AG09309 (cell line): Measurements from ENCODE around the gene GPN1.
"Not testable (repeated sequence)": the region's sequence is repeated elsewhere in the genome, so short reads cannot be mapped to it uniquely, and the experiment has no call there.

Experiments
- DNase-seq: peaks from one replicate; pipeline ENCODE4 v3.0.0-alpha.2; 2010; ENCODE audit warnings: low read depth
- H3K4me3 ChIP-seq: 2 replicates; pipeline ENCODE4 v1.5.1; 2011; ENCODE audit warnings: mild to moderate bottlenecking, low read depth, low read length, moderate library complexity; ENCODE audit not compliant: control insufficient read depth
- TF ChIP-seq, protein P1 (sequence below): IDR thresholded peaks from 2 replicates; pipeline ENCODE4 v1.5.1; 2011; ENCODE audit warnings: mild to moderate bottlenecking, low read depth, low read length, inconsistent platforms; ENCODE audit not compliant: insufficient read depth, control insufficient read depth; ENCODE audit errors: missing control alignments

The GPN1 gene

DNA sequence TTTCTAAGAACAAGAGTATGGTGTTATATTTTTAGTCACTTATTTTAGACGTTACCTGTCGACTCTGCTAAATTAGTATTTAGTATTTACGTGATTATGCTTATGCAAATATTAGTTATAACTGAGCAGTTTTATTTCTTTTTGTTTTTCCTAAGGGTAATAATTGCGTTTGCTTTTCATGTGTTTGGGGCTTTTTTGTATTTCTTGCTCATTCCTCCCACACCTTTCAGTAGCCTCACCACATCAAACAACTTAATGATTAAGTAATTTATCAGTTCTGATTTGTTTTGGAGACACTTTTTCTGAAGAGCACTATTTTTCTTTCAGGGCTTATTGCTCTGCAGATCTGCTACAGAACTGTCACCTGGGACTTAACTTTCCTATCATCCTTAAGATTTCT is 42.4 kb downstream of the GPN1 start:
- TF ChIP-seq, protein P1, sequence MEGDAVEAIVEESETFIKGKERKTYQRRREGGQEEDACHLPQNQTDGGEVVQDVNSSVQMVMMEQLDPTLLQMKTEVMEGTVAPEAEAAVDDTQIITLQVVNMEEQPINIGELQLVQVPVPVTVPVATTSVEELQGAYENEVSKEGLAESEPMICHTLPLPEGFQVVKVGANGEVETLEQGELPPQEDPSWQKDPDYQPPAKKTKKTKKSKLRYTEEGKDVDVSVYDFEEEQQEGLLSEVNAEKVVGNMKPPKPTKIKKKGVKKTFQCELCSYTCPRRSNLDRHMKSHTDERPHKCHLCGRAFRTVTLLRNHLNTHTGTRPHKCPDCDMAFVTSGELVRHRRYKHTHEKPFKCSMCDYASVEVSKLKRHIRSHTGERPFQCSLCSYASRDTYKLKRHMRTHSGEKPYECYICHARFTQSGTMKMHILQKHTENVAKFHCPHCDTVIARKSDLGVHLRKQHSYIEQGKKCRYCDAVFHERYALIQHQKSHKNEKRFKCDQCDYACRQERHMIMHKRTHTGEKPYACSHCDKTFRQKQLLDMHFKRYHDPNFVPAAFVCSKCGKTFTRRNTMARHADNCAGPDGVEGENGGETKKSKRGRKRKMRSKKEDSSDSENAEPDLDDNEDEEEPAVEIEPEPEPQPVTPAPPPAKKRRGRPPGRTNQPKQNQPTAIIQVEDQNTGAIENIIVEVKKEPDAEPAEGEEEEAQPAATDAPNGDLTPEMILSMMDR, result no peak
- H3K4me3 ChIP-seq, result no peak overlapping the region
- no peak for DNase-seq

DNA sequence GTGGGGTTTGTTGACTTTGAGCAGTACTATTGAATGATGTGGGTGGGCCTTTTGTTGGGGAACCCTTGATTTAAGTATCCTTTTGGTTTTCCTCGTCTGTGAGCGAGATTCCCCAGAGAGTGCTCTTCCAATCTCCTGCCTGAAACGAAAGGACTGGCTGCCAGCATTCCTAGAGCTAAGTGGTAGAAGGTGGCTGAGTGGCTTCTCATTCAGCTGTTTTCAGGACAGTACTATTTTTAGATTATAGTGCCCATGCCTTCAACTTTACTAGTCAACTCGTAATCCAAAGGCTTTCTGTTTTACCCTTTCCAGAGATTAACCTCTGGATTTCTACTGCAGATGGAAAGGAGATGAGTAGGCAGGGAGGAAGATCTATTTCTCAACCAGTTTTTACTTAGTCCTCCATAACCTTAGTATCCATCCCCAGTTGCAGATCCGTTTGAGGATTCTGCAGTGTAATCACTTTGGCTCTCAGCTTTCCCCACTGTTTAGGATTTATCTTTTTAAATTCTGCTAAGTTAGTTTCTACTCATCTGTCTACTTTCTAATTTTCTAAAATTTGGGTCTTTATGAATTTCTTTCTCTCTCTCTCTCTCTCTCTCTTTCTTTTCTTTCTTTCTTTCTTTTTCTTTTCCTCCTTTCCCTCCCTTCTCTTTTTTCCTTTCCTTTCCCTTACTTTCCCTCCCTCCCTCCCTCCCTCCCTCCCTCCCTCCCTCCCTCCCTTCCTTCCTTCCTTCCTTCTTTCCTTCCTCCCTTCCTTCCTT is 44.1 kb downstream of the GPN1 start:
- DNase-seq, result no peak
- no peak overlapping the region for H3K4me3 ChIP-seq
- TF ChIP-seq, protein P1, result no peak

DNA sequence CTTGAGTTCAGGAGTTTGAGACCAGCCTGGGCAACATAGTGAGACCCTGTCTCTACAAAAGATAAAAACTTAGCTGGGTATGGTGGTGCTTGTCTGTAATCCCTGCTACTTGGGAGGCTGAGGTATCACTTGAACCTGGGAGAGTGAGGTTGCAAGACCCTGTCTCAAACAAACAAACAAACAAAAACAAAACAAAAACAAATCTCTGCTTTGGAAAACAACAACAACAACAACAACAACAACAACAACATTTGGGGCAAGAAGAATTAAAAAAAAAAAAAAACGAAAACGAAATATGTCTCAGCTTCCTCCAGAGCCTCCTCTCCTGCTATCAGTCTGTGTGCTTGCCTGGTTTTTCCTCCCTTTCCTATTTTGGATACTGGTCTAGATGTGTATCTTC is 51.7 kb downstream of the GPN1 start:
- H3K4me3 ChIP-seq, result no peak overlapping the region
- TF ChIP-seq, protein P1, result no peak
- DNase-seq, result no peak

DNA sequence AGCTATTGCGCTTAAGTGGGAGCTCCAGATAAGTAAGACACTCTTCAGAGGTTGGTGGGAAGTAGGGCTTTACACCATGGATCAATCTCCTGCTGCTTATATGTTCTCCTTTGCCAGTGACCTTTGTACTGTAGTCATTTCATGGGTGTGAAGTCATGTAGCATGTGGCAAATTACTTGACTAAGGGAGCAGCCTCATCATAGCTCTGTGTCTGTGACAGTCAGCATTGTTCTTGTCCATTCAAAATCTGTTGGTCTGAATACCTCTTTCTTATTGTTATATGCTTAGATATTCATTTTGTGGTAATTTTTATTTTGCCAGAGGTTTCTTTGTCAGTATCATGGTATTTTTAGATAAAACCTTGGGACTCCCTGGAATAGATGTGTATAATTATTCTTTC is 53.0 kb downstream of the GPN1 start:
- TF ChIP-seq, protein P1, result no peak
- no peak overlapping the region for H3K4me3 ChIP-seq
- peak; percentile 18 for DNase-seq

DNA sequence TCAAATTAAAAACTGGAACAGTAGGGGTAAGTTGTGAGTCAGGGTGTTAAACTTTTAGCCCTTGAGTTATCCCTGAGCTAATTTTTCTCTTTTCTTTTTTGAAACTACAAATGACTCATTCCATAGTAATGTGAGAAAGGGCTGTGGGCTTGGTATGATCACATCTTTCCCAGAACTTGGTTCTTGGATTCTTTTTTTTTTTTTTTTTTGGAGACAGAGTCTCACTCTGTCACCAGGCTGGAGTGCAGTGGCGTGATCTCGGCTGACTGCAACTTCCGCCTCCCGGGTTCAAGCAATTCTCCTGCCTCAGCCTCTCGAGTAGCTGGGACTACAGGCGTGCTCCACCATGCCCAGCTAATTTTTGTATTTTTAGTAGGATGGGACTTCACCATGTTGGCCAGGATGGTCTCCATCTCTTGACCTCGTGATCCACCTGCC is 53.5 kb downstream of the GPN1 start:
- peak; percentile 76 for DNase-seq
- not testable (repeated sequence) for H3K4me3 ChIP-seq

DNA sequence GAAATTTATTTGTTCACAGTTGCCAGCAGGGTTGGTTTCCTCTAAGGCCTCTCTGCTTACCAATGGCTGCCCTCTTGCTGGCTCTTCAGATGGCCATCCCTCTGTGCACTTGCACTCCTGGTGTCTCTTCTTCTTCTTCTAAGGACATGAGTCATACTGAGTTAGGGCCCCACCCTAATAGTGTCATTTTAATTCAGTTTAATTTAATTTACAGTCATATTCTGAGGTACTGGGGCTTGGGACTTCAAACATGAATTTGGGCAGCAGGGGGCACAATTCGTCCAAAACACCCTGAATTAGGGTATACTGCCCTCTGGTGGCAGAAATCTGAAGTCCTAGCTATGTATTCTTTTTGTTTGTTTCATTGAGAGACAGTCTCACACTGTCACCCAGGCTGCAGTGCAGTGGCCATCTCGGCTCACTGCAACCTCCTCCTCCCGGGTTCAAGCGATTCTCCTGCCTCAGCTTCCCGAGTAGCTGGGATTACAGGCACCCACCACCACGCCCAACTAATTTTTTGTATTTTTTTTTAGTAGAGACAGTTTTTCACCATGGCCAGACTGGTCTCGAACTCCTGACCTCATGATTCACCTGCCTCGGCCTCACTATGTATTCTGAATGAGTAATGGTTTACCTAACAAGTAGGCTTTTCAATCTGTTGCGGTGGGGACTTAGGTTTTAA is 54.7 kb downstream of the GPN1 start:
- peak; percentile 66 for DNase-seq
- TF ChIP-seq, protein P1, result peak; percentile 92
- H3K4me3 ChIP-seq, result no peak overlapping the region

DNA sequence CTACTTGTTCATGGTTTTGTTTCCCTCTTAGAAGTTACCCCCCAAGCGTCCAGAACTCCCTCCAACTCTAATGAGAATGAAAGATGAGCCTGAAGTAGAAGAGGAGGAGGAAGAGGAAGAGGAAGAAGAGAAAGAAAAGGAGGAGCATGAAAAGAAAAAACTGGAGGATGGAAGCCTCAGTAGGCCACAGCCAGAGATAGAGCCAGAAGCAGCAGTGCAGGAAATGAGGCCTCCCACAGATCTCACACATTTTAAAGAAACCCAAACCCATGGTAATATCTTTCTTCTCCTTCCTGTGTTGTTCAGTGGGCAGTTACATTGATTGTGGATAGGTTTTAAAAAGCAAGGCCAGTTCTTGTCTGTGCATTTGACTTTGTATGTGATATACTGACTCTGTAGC is 56.2 kb downstream of the GPN1 start:
- H3K4me3 ChIP-seq, DNase-seq: not testable (repeated sequence)
